ENCODE results near the gene SEMA6D. TPM values are rescaled to one million over a fixed set of nuclear protein-coding genes. Genes with fewer than 3 reads are reported as not detected.
A peak's percentile ranks its signal among the peaks of the same experiment; 100 is the strongest.

The SEMA6D gene
- total RNA-seq, 1 donor from 2014 or later = 0.39 TPM

DNA sequence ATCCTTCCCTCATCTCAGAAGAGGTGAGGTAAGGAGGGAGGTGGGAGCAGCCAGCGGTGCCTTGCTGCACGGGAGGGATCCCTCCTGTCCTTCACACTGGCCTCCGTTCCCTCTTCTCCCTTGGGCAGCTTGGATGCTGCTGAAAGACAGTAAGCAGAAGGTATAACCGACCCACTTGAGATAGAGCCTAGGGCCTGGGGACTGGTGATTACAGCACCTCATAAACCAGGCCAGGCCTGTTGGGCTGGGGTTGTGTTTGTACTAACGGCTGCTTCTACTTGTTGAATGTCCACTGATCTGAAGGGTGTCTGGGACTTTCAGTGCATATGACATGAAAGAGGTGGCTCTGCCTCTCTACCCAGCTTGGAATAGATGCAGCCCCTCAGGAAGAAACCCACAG lies 25.0 kb downstream of the SEMA6D start:
- no peak for DNase-seq (ENCODE audit: low read depth in 2 of 2)

DNA sequence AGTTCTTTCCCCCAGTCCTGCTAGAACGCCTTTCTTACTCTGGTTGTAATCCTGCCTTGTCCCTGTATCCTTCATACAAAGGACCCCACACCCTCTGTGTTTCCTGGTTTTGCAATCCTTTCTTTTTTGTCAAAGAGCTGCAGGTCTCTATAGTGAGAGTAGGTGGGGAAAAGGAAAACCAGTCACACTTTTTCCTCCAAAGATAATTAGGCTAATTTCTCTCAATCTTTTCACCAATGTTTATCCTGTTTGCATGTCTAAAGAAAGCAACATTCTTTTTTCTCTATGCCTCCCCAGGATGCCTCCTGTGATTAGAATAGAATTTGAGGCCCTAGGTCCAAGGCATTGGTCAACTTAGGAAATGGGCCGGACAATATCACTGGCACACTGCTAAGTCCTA lies 25.4 kb downstream of the SEMA6D start:
- no peak for DNase-seq (ENCODE audit: low read depth in 2 of 2)

DNA sequence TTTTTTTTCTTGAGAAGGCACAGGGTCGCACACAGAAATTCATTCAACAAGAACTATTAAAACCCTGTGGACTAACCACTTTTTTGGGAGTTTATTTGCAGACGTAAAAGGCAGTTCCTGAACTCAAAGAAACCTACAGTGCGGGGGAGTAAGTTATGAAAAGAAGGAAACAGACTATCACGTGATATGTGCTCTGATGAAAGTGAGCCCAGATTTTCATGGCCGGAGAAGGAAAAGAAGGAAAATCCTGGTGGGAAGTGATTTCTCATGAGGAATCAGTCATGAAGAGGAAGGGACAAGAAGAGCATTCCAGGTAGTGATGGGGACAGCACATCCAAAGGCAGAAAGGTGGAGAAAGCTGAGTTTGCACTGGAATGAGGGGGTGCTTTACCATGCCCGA lies 26.1 kb downstream of the SEMA6D start:
- DNase-seq (ENCODE audit: low read depth in 2 of 2) = no peak

DNA sequence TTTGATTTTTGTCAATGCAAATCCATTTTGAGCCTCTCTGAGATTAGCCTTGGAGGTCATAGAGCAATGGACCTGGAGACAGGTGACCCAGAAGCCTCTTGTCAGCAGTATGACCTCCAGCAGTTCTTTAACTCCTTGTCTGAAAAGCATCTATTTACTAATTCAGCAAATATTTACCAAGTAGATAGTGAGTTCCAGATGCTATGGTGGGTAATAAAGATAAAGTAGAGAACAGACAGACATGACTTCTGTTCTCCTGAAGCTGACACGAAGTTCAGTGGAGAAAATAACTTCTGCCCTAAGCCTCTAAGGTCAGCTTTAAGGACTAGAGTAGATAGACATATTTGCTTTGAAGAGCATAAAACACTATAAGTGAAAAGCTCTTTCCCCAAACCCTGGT lies 26.6 kb downstream of the SEMA6D start:
- DNase-seq (ENCODE audit: low read depth in 2 of 2) = no peak

DNA sequence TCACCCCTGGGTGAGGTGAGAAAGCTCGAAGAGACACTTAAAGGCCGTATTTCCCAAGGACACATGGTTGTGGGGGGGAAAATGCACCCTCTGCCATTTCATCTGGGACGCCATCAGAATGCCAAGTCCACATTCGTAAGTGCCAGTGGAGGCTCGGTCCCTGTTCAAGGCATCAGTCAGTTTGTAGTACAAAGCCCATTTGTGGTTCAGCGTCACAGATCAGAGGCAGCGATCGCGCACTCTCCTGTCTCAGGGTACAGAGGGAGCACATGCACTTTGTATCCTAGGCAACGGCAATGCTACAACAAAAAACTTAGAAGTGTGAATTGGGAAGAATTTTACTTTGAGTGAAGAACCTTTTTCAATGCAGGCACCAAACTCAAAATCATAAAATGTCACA lies 27.2 kb downstream of the SEMA6D start:
- DNase-seq (ENCODE audit: low read depth in 2 of 2) = no peak

DNA sequence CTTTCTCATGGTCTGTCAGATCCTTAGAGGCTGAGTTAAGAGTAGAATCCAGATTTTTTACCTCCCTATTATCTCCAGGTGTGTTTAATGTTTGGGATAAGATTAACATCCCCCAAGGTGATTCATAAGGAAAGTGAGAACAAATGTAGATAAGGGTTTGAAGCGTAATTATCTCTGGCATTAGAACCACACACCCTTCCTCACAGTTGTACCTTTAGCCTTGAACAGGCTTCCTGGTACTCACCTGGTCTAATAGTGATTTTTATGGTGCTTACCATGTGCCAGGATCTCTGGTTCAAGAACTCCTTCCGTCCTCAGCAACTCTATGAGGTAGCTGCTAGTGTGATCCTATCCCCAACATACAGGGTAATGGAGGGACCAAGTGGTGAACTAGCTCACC lies 27.7 kb downstream of the SEMA6D start:
- no peak for DNase-seq (ENCODE audit: low read depth in 2 of 2)

DNA sequence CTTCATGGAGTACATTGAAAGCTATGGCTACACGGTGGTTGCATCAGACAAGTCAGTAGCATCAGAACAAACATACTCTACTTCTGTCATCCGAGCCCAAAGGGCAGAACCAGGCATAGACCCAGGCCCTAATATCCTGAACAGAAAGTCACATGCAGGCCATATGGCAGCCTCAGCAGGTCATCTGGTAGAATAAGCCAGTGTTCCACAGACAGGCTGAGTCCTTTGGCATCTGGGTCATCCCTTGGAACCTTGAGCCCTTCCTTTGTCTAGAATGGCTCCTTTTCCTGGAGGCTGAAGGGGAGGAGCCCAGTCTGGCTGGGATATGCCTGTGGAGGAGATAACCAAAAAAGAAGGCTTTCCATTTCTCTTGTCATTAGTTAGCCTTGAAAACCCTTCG lies 29.2 kb downstream of the SEMA6D start:
- DNase-seq (ENCODE audit: low read depth in 2 of 2) = no peak

DNA sequence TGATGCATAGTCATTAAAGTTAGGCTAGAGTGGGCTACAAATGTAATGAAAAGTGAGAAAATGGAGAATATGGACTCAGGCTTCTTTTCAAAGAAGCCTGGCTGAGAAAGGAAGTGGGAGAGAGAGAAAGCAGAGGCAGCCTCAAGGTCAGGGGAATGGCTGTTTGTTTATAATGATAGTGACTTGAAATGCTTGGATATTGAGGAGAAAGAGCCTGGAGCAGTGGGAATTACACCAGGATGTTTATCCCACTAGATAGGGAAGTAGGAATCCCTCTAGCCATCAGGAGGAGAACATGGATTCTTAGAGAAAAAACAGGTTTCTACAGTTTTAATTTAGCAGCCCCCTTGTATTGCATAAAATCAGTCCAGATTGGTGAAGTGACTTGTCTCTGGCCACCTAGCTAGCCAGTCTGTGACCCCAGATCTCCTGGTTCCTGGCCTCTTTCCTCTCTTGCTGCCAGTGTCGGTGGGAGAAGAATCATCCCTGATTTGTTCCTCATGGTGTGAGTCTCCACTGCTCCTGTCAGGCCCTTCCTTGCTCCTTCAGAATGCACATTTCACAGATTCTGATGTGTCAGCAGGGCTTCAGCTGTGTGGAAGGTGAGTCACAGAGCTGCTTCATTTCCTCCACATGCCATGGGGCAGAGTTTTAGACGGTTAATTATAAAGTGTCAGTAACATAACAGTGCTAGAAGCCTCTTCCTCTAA lies 32.9 kb downstream of the SEMA6D start:
- peak in 1 of 2 donors; percentile 80 for DNase-seq (ENCODE audit: low read depth in 2 of 2)

DNA sequence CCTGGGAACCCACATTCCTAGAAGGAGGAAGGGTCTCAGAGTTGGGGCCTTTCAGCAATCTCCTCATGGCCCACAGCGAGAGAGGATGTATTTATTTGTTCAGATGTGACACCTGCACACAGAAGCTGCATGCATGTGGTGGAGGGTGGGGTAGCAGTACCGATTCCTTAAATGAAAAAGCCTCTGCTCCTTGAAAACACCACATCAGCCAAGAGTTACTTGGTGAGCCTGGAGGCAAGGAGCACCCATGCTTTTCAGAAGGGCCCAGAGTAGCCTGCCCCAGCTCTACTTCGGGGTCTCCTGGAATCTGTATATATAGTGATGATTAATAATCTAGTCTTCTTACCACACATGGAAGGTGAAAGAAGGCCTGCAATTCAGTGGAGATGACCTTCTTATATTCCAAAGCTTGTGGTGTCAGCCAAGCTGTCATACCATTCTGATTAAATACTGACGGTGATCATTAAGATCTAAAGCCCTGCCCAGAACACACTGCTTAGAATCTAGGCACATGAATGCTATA lies 33.5 kb downstream of the SEMA6D start:
- DNase-seq (ENCODE audit: low read depth in 2 of 2) = no peak

DNA sequence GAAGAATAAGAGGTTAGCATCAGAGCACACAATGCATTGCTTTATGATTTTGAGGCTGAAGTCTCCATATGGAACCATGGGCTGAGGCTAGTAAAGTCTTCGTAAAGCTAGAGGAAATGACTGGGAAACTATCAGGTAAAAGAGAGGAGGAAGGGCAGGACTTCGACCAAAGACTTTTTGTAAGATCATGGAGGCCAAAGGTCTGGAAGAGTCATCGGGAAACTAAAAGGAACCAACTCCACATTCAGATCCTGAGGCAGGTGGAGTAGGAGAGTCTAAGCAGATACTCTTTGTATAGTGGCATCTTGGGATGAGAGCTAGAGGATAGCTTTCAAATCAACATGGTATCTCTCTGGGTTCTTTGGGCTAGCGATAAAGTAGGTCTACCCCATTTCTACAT lies 36.3 kb downstream of the SEMA6D start:
- DNase-seq (ENCODE audit: low read depth in 2 of 2) = no peak

DNA sequence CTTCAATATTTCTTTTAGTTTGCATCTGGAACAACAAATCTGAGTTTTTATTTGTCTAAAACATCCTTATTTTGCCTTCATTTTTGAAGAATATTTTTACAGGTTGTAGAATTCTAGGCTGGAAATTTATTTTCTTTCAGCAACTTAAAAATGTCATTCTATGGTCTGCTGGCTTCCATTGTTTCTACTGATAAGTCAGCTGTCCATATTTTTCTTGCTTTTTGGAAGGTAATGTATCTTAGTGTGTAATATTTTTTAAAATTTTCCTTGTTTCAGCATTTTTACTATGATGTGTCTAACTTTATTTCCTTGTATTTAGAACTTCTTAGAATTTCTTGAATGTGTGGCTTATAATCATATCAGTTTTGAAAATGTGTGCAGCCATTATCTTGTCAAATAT lies 37.0 kb downstream of the SEMA6D start:
- DNase-seq (ENCODE audit: low read depth in 2 of 2) = no peak

DNA sequence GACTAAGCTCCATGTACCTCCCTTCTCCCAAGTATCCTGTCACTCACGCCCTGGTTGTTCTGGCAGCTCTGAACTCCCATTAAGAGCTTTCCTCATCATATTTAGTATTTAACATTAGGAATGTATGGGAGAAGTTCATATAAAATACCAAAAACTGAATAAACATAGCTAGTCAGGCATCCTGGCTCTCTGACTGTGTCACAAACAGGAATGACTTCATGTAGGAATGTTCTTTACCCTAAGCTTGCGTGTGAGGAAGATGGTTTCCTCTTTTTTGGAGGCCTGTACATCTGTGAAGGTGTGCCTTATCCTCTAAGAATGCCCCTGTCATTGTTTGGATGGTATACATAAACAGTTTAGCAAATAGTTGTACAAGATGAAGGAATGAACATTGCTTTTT lies 38.6 kb downstream of the SEMA6D start:
- no peak for DNase-seq (ENCODE audit: low read depth in 2 of 2)

DNA sequence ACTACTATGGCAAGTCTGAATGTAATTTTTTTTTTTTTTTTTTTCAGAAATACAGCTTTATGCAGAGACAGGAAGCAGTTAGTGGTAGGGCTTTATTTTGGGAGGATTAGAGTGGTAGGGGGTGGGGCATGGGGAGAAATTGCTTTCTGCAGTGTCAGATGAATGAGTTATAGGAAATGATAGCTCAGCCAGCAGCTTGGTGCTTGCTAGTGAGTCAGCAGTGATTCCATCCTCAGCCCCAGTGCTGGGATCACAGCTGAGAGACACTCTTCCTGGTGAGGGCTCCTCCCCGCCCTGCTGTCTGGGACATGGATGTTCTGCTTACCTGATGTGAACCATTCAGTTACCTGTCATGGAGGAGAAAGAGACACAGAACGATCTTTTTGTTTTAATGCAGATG lies 39.6 kb downstream of the SEMA6D start:
- DNase-seq (ENCODE audit: low read depth in 2 of 2) = peak in 1 of 2 donors; percentile 67

DNA sequence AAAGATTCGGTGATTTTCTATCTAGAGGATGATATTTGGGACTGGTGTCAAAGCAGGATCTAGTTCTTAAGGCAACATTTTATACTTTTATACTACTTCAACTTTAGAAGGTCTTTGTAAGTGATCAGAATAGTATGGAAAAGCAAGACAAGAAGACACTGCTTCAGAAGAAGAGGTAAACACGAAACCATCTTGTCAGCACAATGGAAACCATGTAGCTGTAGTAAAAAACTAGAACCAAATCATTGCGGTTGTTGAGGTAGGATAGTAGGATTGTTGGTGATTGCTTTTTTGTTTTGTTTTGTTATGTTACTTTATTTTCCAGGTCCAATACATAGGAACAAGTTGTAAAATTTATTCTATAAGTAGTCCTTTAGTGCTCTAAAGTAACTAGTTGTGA lies 40.0 kb downstream of the SEMA6D start:
- no peak for DNase-seq (ENCODE audit: low read depth in 2 of 2)

DNA sequence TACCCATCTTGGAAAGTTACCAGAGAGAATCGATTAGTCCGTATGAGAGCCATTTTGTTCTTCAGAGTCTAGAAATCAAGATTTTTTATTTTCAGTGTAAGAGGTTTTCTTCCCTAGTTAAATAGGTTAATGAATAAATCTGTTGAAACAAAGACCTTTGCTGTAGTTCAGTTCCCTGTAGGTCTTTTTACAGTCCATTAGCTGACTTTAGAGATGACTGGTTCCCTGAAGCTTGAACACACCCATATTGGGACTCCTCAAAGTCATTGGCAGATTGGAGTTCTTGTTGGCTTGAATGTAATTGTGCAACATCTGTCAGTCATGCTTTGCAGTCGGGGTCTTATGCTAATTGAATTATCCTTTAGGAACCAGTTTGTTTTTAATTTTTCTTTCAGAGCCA lies 45.3 kb downstream of the SEMA6D start:
- no peak for DNase-seq (ENCODE audit: low read depth in 2 of 2)

DNA sequence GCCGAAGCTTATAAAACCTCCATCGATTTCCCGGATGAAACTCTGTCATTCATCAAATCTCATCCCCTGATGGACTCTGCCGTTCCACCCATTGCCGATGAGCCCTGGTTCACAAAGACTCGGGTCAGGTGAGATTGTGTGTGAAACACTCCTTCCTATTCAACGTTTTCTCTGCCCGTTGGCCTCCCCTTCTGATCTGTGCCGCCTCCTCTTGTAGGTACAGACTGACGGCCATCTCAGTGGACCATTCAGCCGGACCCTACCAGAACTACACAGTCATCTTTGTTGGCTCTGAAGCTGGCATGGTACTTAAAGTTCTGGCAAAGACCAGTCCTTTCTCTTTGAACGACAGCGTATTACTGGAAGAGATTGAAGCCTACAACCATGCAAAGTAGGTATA lies 47.4 kb downstream of the SEMA6D start:
- DNase-seq (ENCODE audit: low read depth in 2 of 2) = no peak

DNA sequence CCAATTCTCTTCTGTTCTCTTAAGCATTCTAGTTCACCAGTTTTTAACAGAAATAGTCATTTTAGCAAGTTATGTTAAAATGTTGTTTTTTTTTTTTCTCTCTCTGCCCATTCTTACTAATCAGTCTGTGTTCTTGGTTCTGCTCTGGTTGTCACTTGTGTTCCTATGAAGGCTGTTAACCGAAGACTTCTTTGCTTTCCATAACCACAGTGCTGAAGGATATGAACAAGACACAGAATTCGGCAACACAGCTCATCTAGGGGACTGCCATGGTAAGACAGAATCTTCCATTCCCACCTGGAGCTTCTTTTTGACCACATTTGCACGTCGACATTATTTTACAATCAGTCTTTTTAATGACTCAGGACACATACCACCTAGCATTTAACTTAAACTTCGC lies 49.1 kb downstream of the SEMA6D start:
- no peak for DNase-seq (ENCODE audit: low read depth in 2 of 2)

DNA sequence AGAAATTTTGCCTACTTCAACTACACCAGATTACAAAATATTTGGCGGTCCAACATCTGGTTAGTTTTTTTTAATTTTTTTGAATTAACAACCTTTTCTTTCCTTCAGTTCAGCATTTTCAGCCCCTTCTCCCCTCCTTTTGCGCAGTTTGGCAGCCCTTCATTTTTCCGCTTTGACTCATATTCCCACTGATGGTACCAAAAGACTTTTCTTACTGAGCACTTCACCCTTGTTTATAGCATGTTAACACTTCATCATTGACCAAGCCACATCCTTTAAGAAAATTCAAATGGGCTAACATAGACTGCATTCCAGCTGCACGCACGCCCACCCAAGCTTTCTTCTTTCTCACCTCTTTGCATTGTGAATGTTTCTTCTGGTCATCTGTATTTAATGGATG lies 49.7 kb downstream of the SEMA6D start:
- DNase-seq (ENCODE audit: low read depth in 2 of 2) = no peak

DNA sequence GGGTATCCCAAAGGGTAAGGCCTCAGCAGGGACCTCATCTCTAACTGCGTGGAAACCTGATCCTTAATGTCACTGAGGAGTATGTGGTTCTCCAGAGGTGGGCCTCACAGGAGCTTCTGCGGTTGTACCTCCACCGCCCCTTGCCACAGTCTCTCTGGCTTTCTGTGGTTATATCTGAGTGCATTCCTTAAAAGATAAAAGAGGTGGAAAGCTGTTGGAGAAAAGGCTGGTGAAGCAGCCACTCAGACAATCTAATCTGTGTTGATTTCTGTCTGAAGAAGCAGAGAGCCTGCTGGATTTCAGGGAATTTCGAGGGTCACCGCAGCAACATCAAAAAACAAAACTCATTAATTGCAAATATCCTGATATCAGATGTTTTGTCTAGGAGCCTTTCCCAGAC lies 51.4 kb downstream of the SEMA6D start:
- no peak for DNase-seq (ENCODE audit: low read depth in 2 of 2)

DNA sequence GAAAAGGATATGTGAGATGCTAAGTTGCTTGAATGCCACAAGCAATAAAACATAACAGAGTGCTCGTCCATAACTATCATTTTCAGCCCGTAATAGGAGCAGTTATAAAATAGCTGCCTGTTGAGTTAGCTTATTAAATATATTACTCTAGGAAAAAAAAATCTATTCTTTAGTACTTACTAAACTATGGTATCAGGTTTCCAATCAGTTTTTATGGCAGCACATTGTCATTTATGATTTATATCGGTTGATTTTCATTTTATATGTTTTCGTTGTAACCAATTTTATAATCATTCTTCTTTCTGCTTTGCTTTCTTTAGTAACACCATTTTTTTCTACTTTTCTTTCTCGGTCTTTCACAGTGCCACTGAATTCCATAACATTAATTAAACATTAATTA lies 51.9 kb downstream of the SEMA6D start:
- DNase-seq (ENCODE audit: low read depth in 2 of 2) = no peak

DNA sequence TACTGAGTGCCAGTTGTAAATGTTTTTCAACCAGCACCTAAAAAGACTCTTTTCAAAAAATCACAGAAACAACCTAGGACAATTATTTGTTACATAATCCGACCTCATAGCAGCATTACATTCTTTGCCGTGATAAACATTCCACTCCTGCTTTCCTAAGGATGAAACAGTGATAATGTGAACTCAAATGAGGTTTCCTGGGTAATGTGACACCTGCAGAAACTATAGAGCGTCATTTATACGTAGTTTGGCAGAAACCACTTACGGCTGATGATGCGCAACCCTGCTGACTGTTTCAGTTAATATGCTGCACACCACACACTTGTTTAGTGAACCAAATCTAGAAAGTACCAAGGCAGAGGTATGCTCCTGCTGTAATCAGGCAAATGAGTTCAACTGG lies 55.8 kb downstream of the SEMA6D start:
- no peak for DNase-seq (ENCODE audit: low read depth in 2 of 2)

DNA sequence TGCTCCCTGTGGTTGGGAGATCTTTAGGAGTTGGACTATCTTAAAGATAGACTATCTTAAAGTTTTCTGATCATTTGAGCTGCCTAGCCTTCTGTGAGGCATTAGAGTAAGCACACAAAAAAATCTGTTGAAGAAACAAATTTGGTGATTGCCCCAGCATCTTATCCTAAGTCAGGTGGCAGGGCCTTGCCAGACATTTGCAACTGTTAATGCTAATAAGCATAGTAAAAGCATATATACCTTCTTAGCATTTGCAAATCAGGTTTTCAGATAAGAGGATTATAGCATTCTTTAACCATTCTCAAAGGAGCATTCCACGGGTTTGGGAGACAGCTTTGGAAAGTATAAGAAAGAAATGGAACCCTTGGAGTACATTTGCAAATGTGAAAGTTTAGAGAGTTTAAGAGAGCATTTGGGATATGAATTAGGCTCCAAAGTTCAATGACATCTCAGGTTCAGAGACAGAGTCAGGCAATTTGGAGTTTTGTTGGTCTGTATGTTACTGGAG lies 61.0 kb downstream of the SEMA6D start:
- no peak for DNase-seq (ENCODE audit: low read depth in 2 of 2)

DNA sequence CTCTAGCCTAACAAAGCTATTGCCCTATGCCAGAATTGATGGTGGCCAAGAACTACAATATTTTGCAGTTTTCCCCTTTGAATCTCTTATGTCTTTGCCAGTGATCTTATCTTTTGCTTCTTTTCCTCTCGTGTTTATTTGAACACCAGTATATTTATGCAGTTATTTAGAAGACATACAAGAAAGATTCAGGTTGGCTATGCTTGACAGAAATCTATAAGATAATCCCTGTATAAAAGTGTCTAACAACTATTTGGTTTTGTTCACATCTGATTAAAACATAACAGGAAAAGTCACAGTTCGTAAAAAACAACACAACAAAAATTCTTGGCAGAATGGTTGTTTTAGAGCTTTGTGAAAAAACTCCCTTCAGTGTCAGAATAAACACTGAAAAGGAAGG lies 63.7 kb downstream of the SEMA6D start:
- DNase-seq (ENCODE audit: low read depth in 2 of 2) = no peak

DNA sequence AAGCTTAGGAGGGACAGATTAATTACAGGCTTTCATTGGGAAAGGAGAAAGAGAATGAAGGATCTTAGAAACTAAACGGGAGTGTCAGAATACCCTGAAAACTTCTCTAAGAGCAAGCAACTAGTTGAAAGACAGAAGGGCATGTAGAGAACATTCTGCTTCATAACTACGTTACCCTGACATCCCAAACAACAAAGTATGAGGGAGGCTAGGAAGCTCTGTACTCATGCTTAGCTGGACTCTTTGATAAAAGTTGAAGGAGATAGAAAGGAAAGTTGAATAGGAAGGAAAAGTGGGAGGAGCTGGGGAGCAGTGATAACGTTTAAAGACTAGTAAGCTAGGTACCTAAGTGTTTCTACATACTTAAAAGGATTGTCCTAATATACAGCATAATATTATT lies 64.2 kb downstream of the SEMA6D start:
- no peak for DNase-seq (ENCODE audit: low read depth in 2 of 2)

Measured in dermis microvascular lymphatic vessel endothelial cell (primary cell).